OCI-LY7 (cell line): ENCODE data around the gene CCDC87. TPM values are rescaled to one million over a fixed set of nuclear protein-coding genes. Genes with fewer than 3 reads are reported as not detected.
"Not testable (repeated sequence)": the region's sequence is repeated elsewhere in the genome, so short reads cannot be mapped to it uniquely, and the experiment has no call there.

ENCODE experiments used
- BruUV-seq: library from RNA; stranded (reverse); fragments of 400-500 nt; replicated peaks from 2 replicates; lab custom pipeline; 2021; lab: Mats Ljungman, UMichigan
- CTCF ChIA-PET: fragments of 300-600 bp; sonication (Branson Sonifier 250); formaldehyde crosslinking; loops from one replicate; lab custom pipeline; 2022; ENCODE audit warnings: antibody characterized with exemption; ENCODE audit not compliant: unreplicated experiment; lab: Charles Lee
- POLR2A ChIA-PET: fragments of 300-600 bp; sonication (Branson Sonifier 250); formaldehyde crosslinking; loops from one replicate; lab custom pipeline; 2022; ENCODE audit warnings: antibody characterized with exemption; lab: Charles Lee
- DNase-seq: peaks from one replicate; pipeline ENCODE4 v3.0.0-alpha.2; 2015; ENCODE audit warnings: low spot score
- H2AFZ ChIP-seq: fragments of 200-600 bp; sonication (generic), shearing (Covaris generic); 2 replicates; pipeline ENCODE4 v1.6.1; 2014; ENCODE audit warnings: mild to moderate bottlenecking, antibody characterized with exemption, low read length, moderate library complexity
- H3K27ac ChIP-seq: fragments of 200-600 bp; sonication (generic); 2 replicates; pipeline ENCODE4 v1.5.1; 2014; ENCODE audit warnings: mixed run types, low read depth, mild to moderate bottlenecking, moderate library complexity, low read length, inconsistent platforms; ENCODE audit not compliant: poor library complexity, severe bottlenecking
- H3K36me3 ChIP-seq: fragments of 200-600 bp; sonication (generic); 2 replicates; pipeline ENCODE4 v1.6.1; 2014; ENCODE audit warnings: mild to moderate bottlenecking, antibody characterized with exemption, low read length, moderate library complexity, mixed read lengths; ENCODE audit not compliant: insufficient read depth
- H3K4me1 ChIP-seq: fragments of 200-600 bp; sonication (generic); 2 replicates; pipeline ENCODE4 v1.5.1; 2014; ENCODE audit warnings: mild to moderate bottlenecking, low read length; ENCODE audit not compliant: insufficient read depth, poor library complexity, severe bottlenecking
- H3K4me2 ChIP-seq: fragments of 200-600 bp; sonication (generic); 2 replicates; pipeline ENCODE4 v1.6.1; 2014; ENCODE audit warnings: mild to moderate bottlenecking, low read length
- H3K4me3 ChIP-seq: fragments of 200-600 bp; sonication (generic); 2 replicates; pipeline ENCODE4 v1.5.1; 2014; ENCODE audit warnings: mild to moderate bottlenecking, low read depth, low read length; ENCODE audit not compliant: poor library complexity, severe bottlenecking
- H3K79me2 ChIP-seq: fragments of 200-600 bp; sonication (generic); 2 replicates; pipeline ENCODE4 v1.6.1; 2016; ENCODE audit warnings: low read depth, mild to moderate bottlenecking, low read length, moderate library complexity, mixed read lengths; ENCODE audit not compliant: insufficient read depth
- H3K9me2 ChIP-seq: fragments of 200-600 bp; sonication (generic); 2 replicates; pipeline ENCODE4 v1.6.1; 2016; ENCODE audit warnings: mild to moderate bottlenecking, low read length, mixed read lengths; ENCODE audit not compliant: insufficient read depth
- H3K9me3 ChIP-seq: fragments of 200-600 bp; sonication (generic); 2 replicates; pipeline ENCODE4 v1.6.1; 2014; ENCODE audit warnings: mild to moderate bottlenecking, mixed run types, low read length, mixed read lengths
- H4K20me1 ChIP-seq: fragments of 200-600 bp; sonication (generic); 2 replicates; pipeline ENCODE4 v1.6.1; 2014; ENCODE audit warnings: mild to moderate bottlenecking, antibody characterized with exemption, low read length, moderate library complexity, mixed read lengths; ENCODE audit not compliant: insufficient read depth
- CTCF ChIP-seq: fragments of 200-600 bp; sonication (generic); conservative IDR thresholded peaks from 2 replicates; pipeline ENCODE4 v1.5.1; 2014; ENCODE audit warnings: mild to moderate bottlenecking, antibody characterized with exemption, low read length, moderate library complexity, mixed read lengths
- EZH2phosphoT487 ChIP-seq: fragments of 200-600 bp; sonication (generic); IDR thresholded peaks from 2 replicates; pipeline ENCODE4 v1.6.1; 2018; ENCODE audit warnings: low read depth, borderline replicate concordance, mild to moderate bottlenecking, mixed run types, antibody characterized with exemption, low read length, moderate library complexity, mixed read lengths
- intact Hi-C: fragments of 100-400 bp; cut with micrococcal nuclease; formaldehyde crosslinking; loops from one replicate; pipeline ENCODE4 v1.10.0; 2022; ENCODE audit not compliant: unreplicated experiment
- total RNA-seq, 2 experiments: library from RNA; depleted of rRNA in 1 of 2; stranded (reverse); fragments of >200 nt in 1 of 2; shearing (Covaris generic) in 1 of 2; gene quantifications; 2 replicates each; pipeline ENCODE4 v1.2.3, GENCODE V29; 2014 to 2022

Gene CCDC87
- total RNA-seq, 2 experiments from 2014 or later = 0.13 to 0.36 TPM

- Histone ChIP-seq H3K4me2 (peak overlapping the region; percentile 54), H3K79me2 (peaks cover 8% of the 10 kb centered on the region; the same call in 1 of the 2 replicates), H3K9me3 (no peaks in the 10 kb centered on the region), H3K36me3 (peaks cover 10% of the 10 kb centered on the region), H3K4me1 (peaks cover 61% of the 10 kb centered on the region), H3K4me3 (peak overlapping the region; percentile 10), H3K27ac (peak overlapping the region; percentile 84), H4K20me1 (no peaks in the 10 kb centered on the region), H3K9me2 (no peaks in the 10 kb centered on the region), H2AFZ (peak overlapping the region; percentile 7; the same call in 1 of the 2 replicates)
- ChIA-PET CTCF (interaction anchor here (0.7 to 0.8 kb wide), 2 partner anchors 18 to 32 kb away, joined by 3 to 4 read pairs; partner anchors contain the start of genes CCDC87 and CCS), POLR2A (interaction anchor here (0.6 to 2.2 kb wide), 4 partner anchors 12 to 28 kb away, joined by 3 to 6 read pairs (median 5); partner anchors contain the start of gene RBM4)
- intact Hi-C loops = no loop called here
- BruUV-seq = TSS peak; percentile 45
- DNase-seq = no peak
- no peak for TF ChIP-seq CTCF
- no peak for TF ChIP-seq EZH2phosphoT487
Observed at GRCh38 chr11:66609721-66610617, 17.1 kb upstream of the CCDC87 start.

DNA sequence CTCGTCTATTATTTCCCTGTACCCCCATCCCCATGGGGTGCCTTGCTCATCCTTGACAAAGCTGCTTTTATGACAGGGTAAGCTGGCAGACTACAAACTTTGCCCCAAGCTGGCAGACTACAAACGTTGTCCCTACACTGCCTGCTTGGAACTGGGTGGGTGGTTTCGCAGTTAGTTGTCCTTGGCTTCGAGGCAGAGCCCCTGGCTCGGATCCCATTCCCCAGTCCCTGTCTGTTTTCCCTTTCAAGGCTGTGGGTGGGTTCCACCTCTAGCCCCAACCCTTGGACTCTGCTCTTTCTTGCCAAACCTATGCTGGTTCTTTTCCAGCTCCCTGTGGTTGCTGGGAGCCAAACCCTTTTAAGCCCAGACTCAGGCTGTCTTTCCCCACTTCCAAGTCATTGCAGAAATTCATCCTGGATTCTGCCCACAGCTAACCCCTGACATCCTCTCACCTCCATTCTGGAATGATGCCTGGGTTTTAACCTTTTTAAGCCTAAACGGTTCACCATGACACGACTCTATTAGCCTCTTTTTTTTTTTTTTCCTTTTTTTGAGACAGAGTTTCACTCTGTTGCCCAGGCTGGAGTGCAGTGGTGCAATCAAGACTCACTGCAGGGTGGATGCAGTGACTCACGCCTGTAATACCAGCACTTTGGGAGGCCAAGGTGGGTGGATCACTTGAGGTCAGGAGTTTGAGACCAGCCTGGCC lies 14.4 kb upstream of the CCDC87 start:
- Histone ChIP-seq H3K36me3 (peaks cover 10% of the 10 kb centered on the region), H3K27ac (peak overlapping the region; percentile 84), H3K4me3 (no peak overlapping the region), H4K20me1 (no peaks in the 10 kb centered on the region), H3K79me2 (peaks cover 4% of the 10 kb centered on the region; the same call in 1 of the 2 replicates), H3K4me2 (no peak overlapping the region), H3K9me3 (no peaks in the 10 kb centered on the region), H2AFZ (no peak overlapping the region), H3K9me2 (no peaks in the 10 kb centered on the region), H3K4me1 (peaks cover 47% of the 10 kb centered on the region)
- TF ChIP-seq CTCF = no peak
- no peak for TF ChIP-seq EZH2phosphoT487
- intact Hi-C loops = no loop called here
- DNase-seq = no peak
- ChIA-PET CTCF (no interaction called here), POLR2A (interaction anchor here (0.7 to 1.5 kb wide), 5 partner anchors 9 to 308 kb away, joined by 3 to 5 read pairs (median 3); partner anchors contain the start of genes RBM14 and ZDHHC24)
- no TSS peak for BruUV-seq

DNA sequence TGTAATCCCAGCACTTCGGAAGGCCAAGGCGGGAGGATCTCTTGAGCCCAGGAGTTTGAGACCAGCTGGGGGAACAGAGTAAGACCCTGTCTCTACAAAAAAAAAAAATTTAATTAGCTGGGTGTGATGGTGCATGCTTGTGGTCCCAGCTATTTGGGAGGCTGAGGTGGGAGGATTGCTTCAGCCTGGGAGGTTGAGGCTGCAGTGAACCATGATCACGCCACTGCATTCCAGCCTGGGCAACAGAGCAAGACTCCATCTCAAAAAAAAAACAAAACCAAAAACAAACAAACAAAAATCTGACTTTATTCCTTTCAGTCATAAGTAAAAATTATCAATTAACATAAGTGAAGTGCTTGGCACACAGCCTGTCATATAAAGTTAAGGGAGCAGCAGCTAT lies 13.7 kb upstream of the CCDC87 start:
- H3K4me2 ChIP-seq, H3K27ac ChIP-seq, H2AFZ ChIP-seq, H3K4me3 ChIP-seq, intact Hi-C loops, H4K20me1 ChIP-seq, DNase-seq, CTCF ChIA-PET, H3K79me2 ChIP-seq, H3K9me3 ChIP-seq, BruUV-seq, H3K9me2 ChIP-seq: not testable (repeated sequence)
- Histone ChIP-seq H3K36me3 (peaks cover 10% of the 10 kb centered on the region), H3K4me1 (peaks cover 46% of the 10 kb centered on the region)
- POLR2A ChIA-PET = interaction anchor here (1.0 to 1.5 kb wide), 4 partner anchors 10 to 61 kb away, joined by 3 to 5 read pairs (median 3); partner anchors contain the start of genes RBM14 and ZDHHC24
